Ecto neural progenitor cell (in vitro differentiated cells): ENCODE data around the gene MISP3.

Experiments
- DNase-seq: peaks from one replicate; pipeline ENCODE4 v3.0.0-alpha.2; 2018; ENCODE audit warnings: low spot score

MISP3 gene

DNA sequence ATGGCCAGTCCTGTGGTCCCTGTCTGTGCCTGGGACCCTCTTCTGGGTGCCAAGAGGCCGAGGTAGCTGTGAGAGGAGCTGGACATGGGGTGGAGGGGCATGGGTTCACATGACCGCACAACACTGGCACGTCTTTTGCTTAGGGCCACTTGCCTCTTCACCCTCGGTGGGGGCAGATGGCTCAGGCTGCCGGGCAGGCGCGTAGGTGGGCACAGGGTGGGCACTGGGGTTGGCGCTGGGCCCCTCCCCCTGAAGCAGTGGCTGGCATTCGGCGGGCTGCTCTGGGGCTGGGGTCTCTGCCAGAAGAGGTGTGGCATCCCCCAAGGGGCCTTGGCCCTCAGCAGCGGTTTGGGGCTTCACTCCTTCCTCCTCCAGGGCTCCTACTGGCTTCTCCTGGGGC is 19.1 kb upstream of the MISP3 start:
- no peak for DNase-seq

DNA sequence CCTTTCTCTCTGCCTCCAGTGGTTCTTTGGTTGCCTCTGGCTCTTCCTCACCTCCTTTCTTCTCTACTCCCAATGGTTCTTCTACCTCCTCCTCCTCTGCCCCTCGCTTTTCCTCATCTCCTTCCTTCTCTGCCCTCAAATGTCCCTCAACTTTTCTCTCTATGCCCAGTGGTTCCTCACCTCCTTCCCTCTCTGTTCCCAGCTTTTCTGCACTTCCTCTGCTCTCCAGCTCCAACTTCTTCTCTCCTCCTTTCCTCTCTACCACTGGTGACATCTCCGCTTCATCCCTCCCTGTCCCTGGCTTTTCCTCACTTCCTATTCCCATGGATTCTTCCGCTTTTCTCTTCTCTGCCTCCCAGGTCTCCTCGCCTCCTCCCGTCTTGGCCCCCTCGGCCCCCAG is 18.5 kb upstream of the MISP3 start:
- DNase-seq, result no peak

- no peak for DNase-seq
These were observed 17.9 kb upstream of the MISP3 start for GRCh38 chr19:14054721-14055120.

- no peak for DNase-seq
These were observed 17.2 kb upstream of the MISP3 start for GRCh38 chr19:14055396-14055795.

DNA sequence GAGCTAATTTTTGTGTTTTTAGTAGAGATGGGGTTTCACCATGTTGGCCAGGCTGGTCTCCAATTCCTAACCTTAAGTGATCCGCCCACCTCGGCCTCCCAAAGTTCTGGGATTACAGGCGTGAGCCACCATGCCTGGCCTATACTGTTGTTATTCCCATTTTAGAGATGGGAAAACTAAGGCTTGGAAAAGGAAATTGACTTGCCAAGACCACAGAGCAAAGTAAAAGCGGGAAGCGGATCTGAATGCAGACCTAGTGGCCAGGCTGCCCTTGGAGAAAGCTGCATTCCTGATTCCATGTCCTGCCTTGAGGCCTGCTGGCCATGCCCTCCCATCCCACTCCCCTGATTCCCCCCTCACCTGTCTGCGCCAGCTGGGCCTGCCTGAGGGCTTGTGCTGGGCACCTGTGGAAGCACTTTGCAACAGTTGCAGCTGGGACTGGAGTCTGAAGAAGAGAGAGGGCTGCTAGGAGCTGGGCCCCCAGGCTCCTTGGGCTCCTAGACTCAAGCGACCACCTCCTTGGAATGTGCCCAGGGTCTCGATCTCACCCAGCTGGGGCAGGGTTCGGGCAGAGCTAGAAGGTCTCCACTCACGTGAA is 16.4 kb upstream of the MISP3 start:
- no peak for DNase-seq

DNA sequence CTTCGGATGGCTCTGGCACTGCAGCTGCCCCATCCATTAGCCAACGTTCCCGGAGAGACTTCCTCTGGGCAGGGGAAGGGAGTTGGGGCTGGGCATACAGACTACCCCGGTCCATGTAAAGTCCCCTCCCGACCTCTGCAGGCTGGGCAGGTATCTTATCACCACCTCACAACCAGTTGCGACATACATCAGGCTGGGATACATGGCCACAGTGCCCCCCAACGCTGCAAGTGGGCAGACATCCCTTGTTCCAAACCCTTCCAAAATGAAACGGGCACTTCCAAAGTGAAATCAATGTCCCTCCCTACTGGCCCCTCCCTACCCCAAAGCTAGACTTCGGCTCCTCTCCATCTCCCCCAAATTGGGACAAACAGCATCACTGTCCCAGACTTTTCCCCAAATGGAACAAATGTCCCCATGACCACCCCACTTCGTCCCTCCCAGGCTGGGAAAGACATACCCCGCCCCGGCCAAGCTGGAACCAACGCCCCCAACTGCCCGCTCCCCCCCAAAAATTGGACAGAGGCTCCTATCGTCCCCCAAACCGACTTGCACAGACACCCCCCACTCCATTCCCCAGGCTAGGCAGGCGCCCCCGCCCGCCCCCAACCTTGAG is 15.7 kb upstream of the MISP3 start:
- no peak for DNase-seq

GRCh38 chr19:14058182-14059092 is 14.1 kb upstream of the MISP3 start:
- DNase-seq, result no peak

DNA sequence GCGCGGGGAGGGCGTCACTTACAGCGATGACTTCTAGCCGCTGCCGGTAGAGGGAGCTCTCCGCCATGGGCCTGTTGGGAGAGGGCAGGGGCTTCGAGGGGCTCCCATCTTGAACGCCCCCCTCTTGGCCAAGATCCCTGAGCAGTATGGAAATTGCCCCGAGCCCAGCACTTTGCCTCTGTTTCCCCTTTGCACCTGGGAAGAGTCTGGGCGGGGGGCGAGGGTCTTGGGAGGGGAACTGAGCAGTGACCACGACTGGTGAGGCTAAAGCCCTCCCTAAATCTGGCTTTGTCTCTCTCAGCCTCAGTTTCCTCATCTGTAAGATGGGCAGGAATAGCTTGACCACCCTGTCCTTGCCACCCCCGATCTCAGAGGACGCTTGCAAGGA is 13.5 kb upstream of the MISP3 start:
- no peak for DNase-seq

GRCh38 chr19:14059652-14060155 is 12.9 kb upstream of the MISP3 start:
- no peak for DNase-seq

DNA sequence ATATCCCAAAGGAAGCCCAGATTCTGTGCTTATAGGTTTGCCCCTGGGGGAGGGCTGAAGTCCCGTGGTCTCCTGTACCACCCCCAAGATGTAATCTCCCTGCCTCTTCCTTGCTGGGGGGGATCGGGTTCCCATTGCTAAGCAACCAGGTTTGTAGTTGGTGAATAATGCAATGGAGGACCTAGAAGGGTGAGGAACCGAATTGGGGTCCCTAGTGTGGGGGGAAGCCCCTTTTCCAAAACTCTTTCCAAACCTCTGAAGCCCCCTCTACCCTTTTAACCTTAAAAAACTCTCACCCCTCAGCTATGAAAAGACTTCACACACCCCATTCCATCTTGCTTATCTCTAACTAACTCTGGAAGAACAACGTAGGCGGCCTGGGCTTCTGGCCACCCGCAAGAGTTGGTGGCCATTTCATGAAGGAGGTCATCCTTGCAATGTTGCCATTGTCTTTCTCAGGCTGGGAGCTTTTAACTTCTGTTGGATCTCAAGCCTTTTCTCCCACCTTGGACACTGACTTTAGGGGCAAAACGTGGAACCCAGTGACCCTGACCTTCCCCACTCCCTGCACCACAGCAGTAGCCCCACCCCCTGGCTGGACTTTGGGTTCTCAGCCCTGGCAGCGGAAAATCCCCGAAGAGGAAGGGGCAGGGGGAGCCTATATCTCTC is 11.4 kb upstream of the MISP3 start:
- no peak for DNase-seq

DNA sequence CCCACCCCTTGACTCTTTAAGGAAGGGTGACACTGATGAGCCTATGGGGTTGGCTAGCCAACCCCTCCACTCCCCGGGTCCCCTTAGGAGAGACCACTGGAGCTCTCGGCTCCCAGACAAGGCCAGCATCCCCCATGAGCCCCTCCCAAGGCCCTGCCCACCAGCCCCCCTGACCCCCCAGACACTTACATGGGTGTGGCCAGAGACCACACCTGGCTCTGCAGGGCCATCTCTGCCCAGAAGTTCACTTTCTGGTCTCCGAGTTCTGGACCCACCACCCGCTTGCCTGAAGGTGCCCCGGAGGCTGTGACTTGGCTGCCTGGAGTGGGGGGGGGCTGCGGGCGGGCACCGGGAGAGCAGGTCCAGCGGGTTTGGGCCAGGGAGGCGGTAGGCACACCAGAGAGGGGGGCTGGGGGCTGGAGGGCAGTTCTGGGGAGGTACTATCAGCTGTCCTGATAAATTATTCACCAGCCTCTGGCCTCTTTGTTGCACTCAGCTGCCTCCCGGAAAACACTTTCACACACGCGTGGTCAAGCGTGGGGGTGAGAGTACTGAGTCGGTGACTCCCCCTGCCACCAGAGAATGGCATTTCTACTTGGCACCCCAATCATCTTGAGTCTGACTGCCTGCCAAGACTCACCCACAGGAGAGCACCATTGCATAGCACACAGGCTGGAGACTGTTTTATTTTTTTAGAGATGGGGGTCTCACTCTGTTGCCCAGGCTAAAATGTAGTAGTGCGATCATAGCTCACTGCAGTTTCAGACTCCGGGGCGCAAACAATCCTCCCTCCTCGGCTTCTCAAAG is 10.6 kb upstream of the MISP3 start, which contains the start of gene PALM3:
PALM3 (minus strand) TSS at position 326 of the 807 bp plus-strand sequence; CDS start at position 230, 96 bp downstream.
- DNase-seq, result no peak

DNA sequence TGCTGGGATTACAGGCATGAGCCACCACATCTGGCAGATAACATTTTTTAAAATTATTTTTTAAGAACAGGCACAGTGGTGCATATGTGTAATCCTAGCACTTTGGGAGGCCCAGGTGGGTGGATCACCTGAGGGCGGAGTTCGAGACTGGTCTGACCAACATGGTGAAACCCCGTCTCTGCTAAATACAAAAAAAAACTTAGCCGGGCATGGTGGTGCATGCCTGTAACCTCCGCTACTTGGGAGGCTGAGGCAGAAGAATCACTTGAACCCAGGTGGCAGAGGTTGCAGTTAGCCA is 10.1 kb upstream of the MISP3 start:
- DNase-seq, result no peak

GRCh38 chr19:14063105-14063504 is 9.5 kb upstream of the MISP3 start:
- DNase-seq, result no peak

GRCh38 chr19:14066134-14066533 is 6.5 kb upstream of the MISP3 start:
- DNase-seq, result no peak

DNA sequence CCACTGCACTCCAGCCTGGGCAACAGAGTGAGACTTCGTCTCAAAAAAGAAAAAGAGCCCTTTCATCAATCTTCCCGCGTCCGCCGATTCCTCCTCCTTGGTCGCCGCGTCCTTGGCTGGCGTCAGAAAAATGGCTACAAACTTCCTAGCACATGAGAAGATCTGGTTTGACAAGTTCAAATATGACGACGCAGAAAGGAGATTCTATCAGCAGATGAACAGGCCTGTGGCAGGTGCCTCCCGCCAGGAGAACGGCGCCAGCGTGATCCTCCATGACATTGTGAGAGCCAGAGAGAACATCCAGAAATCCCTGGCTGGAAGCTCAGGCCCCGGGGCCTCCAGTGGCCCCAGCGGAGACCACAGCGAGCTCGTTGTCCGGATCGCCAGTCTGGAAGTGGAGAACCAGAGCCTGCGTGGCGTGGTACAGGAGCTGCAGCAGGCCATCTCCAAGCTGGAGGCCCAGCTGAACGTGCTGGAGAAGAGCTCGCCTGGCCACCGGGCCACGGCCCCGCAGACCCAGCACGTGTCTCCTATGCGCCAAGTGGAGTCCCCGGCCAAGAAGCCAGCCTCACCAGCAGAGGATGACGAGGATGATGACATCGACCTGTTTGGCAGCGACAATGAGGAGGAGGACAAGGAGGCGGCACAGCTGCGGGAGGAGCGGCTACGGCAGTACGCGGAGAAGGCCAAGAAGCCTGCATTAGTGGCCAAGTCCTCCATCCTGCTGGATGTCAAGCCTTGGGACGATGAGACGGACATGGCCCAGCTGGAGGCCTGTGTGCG is 2.1 kb upstream of the MISP3 start:
- no peak for DNase-seq

- peak; percentile 82 for DNase-seq
These were observed 807 bp downstream of the MISP3 start for GRCh38 chr19:14073261-14073924.

DNA sequence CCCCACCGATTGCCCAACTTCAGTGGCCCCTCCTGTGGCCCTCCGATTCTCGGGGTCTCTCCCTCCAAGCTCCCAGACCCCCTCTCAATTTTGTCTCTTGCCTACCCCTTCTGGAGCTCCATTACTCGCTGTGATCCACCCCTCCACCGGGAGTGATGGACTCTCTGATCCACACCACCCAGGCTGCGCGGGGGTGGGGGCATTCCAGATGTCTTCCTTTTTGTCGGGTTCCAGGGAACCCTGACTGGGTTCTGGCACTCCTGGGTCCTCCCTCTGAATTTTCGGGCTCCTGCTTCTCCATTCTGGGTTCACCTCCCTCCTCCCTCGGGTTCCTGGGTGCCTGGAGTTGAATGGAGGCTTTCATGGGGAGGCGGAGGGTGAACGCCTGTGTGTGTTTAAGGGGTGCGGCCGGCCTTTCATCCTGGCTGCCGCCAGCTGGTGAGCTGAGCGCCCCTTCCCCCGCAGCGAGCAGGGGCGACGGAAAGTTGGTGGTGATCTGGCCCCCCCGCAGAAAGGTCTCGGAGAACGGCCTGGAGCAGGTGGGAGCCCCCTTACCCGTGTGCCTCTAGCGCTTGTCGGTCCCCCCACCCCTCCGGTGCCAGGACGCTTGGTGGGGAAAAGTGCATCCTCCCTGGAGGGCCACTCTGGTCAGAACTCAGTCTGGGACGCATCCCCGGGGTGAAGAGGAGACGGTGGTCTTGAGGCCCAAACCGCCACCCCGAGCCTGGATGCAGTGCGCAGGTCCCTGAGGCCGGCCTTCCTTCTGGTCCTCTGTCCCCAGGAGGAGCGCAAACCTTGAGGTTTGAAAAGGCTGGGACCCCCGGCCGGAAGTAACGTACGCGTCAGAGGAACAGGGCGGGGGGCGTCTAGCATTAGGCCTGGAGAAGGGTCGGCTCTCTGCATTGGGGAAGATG is 1.6 kb downstream of the MISP3 start:
- no peak for DNase-seq

GRCh38 chr19:14078411-14078810 is 5.8 kb downstream of the MISP3 start:
- no peak for DNase-seq
